CD4-positive, alpha-beta T cell (primary cell): Measurements from ENCODE around the gene FN3K. TPM values are rescaled to one million over a fixed set of nuclear protein-coding genes. Genes with fewer than 3 reads are reported as not detected.

Source experiments
- ATAC-seq: fragments of 200-7000 bp; cut with Tn5 transposase; one replicate; pipeline ENCODE4 v1.10.0; 2022; ENCODE audit warnings: mild to moderate bottlenecking; ENCODE audit not compliant: poor library complexity
- CTCF ChIA-PET: fragments of 350-600 bp; sonication (Branson Sonifier 250); formaldehyde crosslinking; loops from one replicate; lab custom pipeline; 2021; ENCODE audit warnings: antibody characterized with exemption, inconsistent platforms; lab: Charles Lee
- POLR2A ChIA-PET: fragments of 350-600 bp; sonication (Branson Sonifier 250); formaldehyde crosslinking; loops from one replicate; lab custom pipeline; 2021; ENCODE audit warnings: antibody characterized with exemption, inconsistent platforms; lab: Charles Lee
- DNase-seq, 14 experiments: peaks; one replicate each; pipeline ENCODE4 v3.0.0-alpha.2; 2013 to 2020; ENCODE audit warnings: mixed read lengths in 2 of 14
- H3K27ac ChIP-seq, 2 donors: one replicate each; pipeline versions ENCODE4 v1.5.1 to v1.7.0; 2013; ENCODE audit warnings: low read length in 2 of 2, low read depth in 1 of 2, mild to moderate bottlenecking in 1 of 2
- H3K27me3 ChIP-seq, 2 experiments: 1 replicate in 1 of 2; 2 replicates in 1 of 2; pipeline versions ENCODE4 v1.6.1 to v1.7.0; 2013; ENCODE audit warnings: low read length in 2 of 2, control low read depth in 1 of 2, mild to moderate bottlenecking in 1 of 2, moderate library complexity in 1 of 2; ENCODE audit not compliant: insufficient read depth in 2 of 2, control insufficient read depth in 1 of 2
- H3K36me3 ChIP-seq: one replicate; pipeline ENCODE4 v1.6.1; 2013; ENCODE audit warnings: low read length, control low read depth; ENCODE audit not compliant: insufficient read depth
- H3K4me1 ChIP-seq: one replicate; pipeline ENCODE4 v1.6.1; 2013; ENCODE audit warnings: low read length, control low read depth; ENCODE audit not compliant: insufficient read depth
- H3K4me3 ChIP-seq: one replicate; pipeline ENCODE4 v1.5.1; 2013; ENCODE audit warnings: mild to moderate bottlenecking, low read length, moderate library complexity
- H3K9me3 ChIP-seq, 2 experiments: 1 replicate in 1 of 2; 2 replicates in 1 of 2; pipeline versions ENCODE4 v1.6.1 to v1.7.0; 2013; ENCODE audit warnings: low read length in 2 of 2, mild to moderate bottlenecking in 2 of 2, control low read depth in 1 of 2, moderate library complexity in 1 of 2; ENCODE audit not compliant: control insufficient read depth in 1 of 2, insufficient read depth in 1 of 2
- H3K27ac Mint-ChIP-seq: one replicate; pipeline ENCODE4 v1.8.0; 2020; ENCODE audit warnings: mixed read lengths
- H3K27me3 Mint-ChIP-seq: one replicate; pipeline ENCODE4 v1.8.0; 2021; ENCODE audit warnings: mixed read lengths
- H3K36me3 Mint-ChIP-seq: one replicate; pipeline ENCODE4 v1.8.0; 2021; ENCODE audit warnings: low read depth, mixed read lengths
- H3K4me1 Mint-ChIP-seq: one replicate; pipeline ENCODE4 v1.8.0; 2021; ENCODE audit warnings: low read depth, mixed read lengths
- H3K4me3 Mint-ChIP-seq: one replicate; pipeline ENCODE4 v1.8.0; 2020; ENCODE audit warnings: mild to moderate bottlenecking, mixed read lengths
- H3K9me3 Mint-ChIP-seq: one replicate; pipeline ENCODE4 v1.8.0; 2020; ENCODE audit warnings: mixed read lengths
- CTCF ChIP-seq: fragments of 200-600 bp; IDR thresholded peaks from one replicate; pipeline ENCODE4 v1.8.0; 2022; ENCODE audit warnings: antibody characterized with exemption, mild to moderate bottlenecking
- intact Hi-C, 2 experiments: fragments of 100-400 bp; cut with DNase I in 1 of 2; cut with micrococcal nuclease in 1 of 2; formaldehyde crosslinking; loops; one replicate each; pipeline versions ENCODE4 v1.15.1 to v1.9.0; 2023 to 2025; cut with DNase I, micrococcal nuclease
- total RNA-seq, 174 experiments: library from RNA in 2 of 174; stranded (reverse) in 2 of 174; gene quantifications; one replicate each; pipeline ENCODE4 v1.2.3 and lab custom pipeline; 2021 to 2026

The FN3K gene
- total RNA-seq, 2 experiments from 2014 or later, result 4.2 to 4.9 TPM

- Histone ChIP-seq H3K27ac (no peak overlapping the region), H3K27me3 (no peaks in the 10 kb centered on the region), H3K9me3 (no peaks in the 10 kb centered on the region), H3K36me3 (no peaks in the 10 kb centered on the region), H3K4me3 (no peak overlapping the region), H3K4me1 (no peaks in the 10 kb centered on the region)
- CTCF ChIA-PET, result no interaction called here
- Mint-ChIP-seq H3K27ac (no peak overlapping the region), H3K36me3 (no peaks in the 10 kb centered on the region), H3K27me3 (no peaks in the 10 kb centered on the region), H3K4me1 (no peaks in the 10 kb centered on the region), H3K4me3 (no peak overlapping the region), H3K9me3 (no peaks in the 10 kb centered on the region)
- no peak for DNase-seq
- intact Hi-C loops, result no loop called here
- ATAC-seq, result no peak
- no peak for TF ChIP-seq CTCF
- POLR2A ChIA-PET, result no interaction called here
Measured at GRCh38 chr17:82709024-82709675, 26.3 kb upstream of the FN3K start.

- TF ChIP-seq CTCF, result no peak
- Histone ChIP-seq H3K9me3 (no peaks in the 10 kb centered on the region), H3K4me3 (no peak overlapping the region), H3K36me3 (no peaks in the 10 kb centered on the region), H3K4me1 (no peaks in the 10 kb centered on the region), H3K27me3 (no peaks in the 10 kb centered on the region), H3K27ac (no peak overlapping the region)
- Mint-ChIP-seq H3K9me3 (no peaks in the 10 kb centered on the region), H3K27me3 (no peaks in the 10 kb centered on the region), H3K36me3 (no peaks in the 10 kb centered on the region), H3K4me1 (no peaks in the 10 kb centered on the region), H3K27ac (no peak overlapping the region), H3K4me3 (no peak overlapping the region)
- ChIA-PET CTCF (no interaction called here), POLR2A (no interaction called here)
- intact Hi-C loops, result no loop called here
- no peak for ATAC-seq
- no peak for DNase-seq
Measured at GRCh38 chr17:82709676-82710498, 25.5 kb upstream of the FN3K start.

- DNase-seq (no peak), ATAC-seq (no peak)
- H3K27ac Mint-ChIP-seq, result no peak overlapping the region
- H3K4me1 Mint-ChIP-seq, result peaks cover 1% of the 10 kb centered on the region
- Histone ChIP-seq H3K4me3 (no peak overlapping the region), H3K27ac (no peak overlapping the region), H3K9me3 (no peaks in the 10 kb centered on the region), H3K4me1 (peaks cover 1% of the 10 kb centered on the region), H3K27me3 (no peaks in the 10 kb centered on the region), H3K36me3 (no peaks in the 10 kb centered on the region)
- intact Hi-C loops, result no loop called here
- CTCF ChIA-PET, result no interaction called here
- no peak for TF ChIP-seq CTCF
- no peak overlapping the region for H3K4me3 Mint-ChIP-seq
- no peaks in the 10 kb centered on the region for H3K9me3 Mint-ChIP-seq
- no peaks in the 10 kb centered on the region for H3K27me3 Mint-ChIP-seq
- no peaks in the 10 kb centered on the region for H3K36me3 Mint-ChIP-seq
- POLR2A ChIA-PET, result no interaction called here
Measured at GRCh38 chr17:82710499-82711232, 24.7 kb upstream of the FN3K start.
